ENCODE measurements around the gene PTPRZ1.

PTPRZ1 gene

GRCh38 chr7:121954803-121955202, 81.8 kb downstream of the PTPRZ1 start:
- DNase-seq (ENCODE audit: low spot score): peak; percentile 13

- DNase-seq (ENCODE audit: low spot score): no peak
These were observed 84.7 kb downstream of the PTPRZ1 start for GRCh38 chr7:121957626-121958025.

DNA sequence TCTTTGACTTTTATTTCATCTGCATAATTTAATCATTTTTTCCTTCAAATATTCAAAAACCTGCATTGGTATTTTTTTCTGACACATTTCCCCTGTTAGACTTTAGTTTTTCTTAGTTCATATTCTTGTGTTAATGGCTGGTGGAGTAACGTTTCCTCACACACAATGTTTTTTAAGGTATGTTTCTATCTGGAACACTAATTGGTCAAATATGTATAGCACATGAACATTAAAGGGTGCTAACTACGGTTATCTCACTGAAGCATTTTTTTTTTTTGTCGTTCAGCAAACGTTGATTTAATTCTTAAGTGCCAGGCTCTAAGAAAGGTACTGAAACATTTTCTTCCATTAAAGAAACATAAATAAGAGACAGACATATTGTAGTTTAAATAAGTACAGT, 87.7 kb downstream of the PTPRZ1 start:
- no peak for DNase-seq (ENCODE audit: low spot score)

DNA sequence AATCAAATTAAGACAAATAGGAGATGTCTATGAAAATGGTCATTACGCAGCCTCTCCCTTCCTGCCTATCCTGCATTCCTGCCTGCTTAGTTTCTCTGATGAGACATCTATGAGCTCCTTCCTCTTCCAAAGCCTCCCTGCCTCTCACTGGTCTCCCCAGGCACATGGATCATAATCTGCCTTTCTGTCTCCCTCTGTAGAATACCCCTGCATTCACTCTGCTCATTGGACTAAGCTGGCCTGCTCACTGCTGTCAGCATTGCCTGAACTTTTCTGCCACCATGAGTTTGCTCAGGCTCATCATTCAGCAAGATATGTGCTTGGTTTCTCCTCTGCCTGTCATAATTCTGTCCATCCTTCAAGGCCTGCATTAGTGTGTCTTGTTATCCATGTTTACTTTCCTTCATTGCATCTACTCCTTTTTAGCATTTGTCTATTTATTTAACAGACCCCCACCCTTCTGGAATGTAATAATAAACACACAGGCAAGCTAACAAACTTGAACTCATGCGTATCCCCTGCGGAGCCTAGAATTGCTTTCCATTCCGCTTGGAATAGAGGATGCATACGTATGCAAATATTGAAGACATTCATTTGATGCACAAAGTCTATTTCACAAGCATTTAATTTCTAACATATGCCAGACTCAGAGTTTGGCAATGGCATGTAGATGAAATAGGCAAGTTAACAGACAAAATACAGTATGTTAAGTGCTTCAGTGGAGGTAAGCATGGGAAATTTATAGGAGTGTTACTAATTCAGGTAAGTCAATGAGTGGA, 88.3 kb downstream of the PTPRZ1 start:
- DNase-seq (ENCODE audit: low spot score): peak; percentile 47

GRCh38 chr7:121966276-121966934, 93.4 kb downstream of the PTPRZ1 start:
- no peak for DNase-seq (ENCODE audit: low spot score)

- DNase-seq (ENCODE audit: low spot score): no peak
These were observed 94.0 kb downstream of the PTPRZ1 start for GRCh38 chr7:121966935-121967332.

DNA sequence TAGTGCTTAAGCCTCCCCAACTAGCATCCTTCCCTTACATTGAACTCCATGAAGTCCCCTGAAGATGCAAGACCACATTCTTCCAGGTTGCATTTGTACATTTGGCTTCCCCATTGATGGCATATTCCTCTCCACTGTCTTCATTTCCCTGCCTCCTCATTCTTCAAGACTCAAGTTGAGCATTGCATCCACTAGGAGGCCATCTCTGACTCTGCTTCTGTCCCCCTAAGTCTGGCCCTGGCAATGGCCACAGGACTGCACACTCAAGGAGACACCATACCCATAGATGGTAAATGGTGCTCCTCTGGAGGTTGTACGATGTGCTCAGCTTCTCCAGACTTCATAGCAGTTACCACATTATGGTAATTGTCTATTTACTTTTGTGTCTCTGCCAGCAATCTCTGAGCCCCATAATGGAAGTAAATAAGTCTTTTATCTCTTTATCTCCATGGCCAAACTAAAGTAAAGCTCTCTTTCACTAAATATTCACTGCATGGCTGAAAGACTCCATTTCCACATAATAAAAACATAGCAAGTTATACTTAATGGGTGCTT, 112.6 kb downstream of the PTPRZ1 start:
- no peak for DNase-seq (ENCODE audit: low spot score)

DNA sequence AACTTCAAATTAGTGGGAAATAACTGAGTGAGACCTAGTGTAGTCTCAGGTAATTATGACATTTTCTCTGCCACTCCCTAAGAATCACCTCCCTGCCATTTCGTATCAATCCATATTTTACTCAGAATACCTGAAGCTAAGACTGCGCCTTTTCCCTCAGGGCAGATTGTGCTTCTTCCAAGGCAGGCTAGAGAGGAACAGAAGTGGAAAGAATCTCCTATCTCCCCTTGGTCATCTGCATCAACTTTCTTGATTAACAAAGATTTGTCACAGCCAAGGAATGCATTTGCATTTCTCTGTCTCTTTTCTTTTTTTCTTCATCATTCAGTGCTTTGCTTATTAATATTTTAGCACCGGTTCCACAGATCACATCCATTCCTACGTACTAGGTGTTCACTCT, 119.1 kb downstream of the PTPRZ1 start:
- no peak for DNase-seq (ENCODE audit: low spot score)

- peak; percentile 52 for DNase-seq (ENCODE audit: low spot score)
These were observed 121.9 kb downstream of the PTPRZ1 start for GRCh38 chr7:121994625-121995410.

GRCh38 chr7:122006687-122007086, 133.7 kb downstream of the PTPRZ1 start:
- DNase-seq (ENCODE audit: low spot score): no peak

GRCh38 chr7:122010116-122010515, 137.2 kb downstream of the PTPRZ1 start:
- DNase-seq (ENCODE audit: low spot score): no peak

DNA sequence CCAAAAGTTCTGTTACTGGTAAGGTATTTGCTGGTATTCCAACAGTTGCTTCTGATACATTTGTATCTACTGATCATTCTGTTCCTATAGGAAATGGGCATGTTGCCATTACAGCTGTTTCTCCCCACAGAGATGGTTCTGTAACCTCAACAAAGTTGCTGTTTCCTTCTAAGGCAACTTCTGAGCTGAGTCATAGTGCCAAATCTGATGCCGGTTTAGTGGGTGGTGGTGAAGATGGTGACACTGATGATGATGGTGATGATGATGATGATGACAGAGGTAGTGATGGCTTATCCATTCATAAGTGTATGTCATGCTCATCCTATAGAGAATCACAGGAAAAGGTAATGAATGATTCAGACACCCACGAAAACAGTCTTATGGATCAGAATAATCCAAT, 140.1 kb downstream of the PTPRZ1 start:
- DNase-seq (ENCODE audit: low spot score): no peak

GRCh38 chr7:122013630-122014029, 140.7 kb downstream of the PTPRZ1 start:
- DNase-seq (ENCODE audit: low spot score): no peak

GRCh38 chr7:122014697-122015096, 141.7 kb downstream of the PTPRZ1 start:
- no peak for DNase-seq (ENCODE audit: low spot score)

GRCh38 chr7:122018032-122018431, 145.1 kb downstream of the PTPRZ1 start:
- DNase-seq (ENCODE audit: low spot score): no peak

DNA sequence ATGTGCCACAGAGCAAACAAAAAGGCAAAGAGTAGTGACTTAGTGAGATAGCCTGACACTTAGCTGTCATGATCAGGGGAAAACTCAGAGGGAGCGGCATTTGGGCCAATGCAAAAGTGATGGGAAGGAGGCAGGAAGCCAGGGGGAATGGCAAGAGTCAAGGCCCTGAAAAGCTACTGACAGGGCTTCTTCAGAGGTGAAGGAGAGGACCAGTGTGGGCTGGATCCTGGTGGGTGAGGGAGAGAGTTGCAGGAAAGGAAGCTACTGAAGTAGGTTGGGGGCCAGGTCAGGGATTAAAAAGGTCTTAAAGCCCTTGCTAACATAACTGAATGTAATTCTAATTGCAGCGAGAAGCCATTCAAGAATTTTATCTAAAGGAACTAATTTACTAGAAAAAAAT, 154.1 kb downstream of the PTPRZ1 start:
- DNase-seq (ENCODE audit: low spot score): no peak

DNA sequence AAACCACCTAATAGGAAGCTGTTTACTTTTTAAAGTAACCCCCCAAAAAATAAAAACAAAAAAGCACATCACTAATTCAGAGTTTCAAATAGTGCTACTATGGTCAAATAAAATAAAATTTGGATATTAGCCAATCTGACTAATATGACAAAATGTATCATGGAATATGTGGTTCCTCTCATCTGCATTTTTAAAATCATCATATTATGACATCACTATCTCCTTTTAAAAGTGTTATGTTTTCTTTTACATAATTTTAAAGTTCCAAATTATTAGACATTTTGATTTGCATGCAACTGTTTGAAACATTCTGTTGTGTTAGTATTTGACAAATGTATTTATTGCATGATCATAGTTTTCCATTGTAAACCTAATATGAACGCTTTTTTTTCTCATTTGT, 160.7 kb downstream of the PTPRZ1 start:
- no peak for DNase-seq (ENCODE audit: low spot score)

- DNase-seq (ENCODE audit: low spot score): no peak
These were observed 162.9 kb downstream of the PTPRZ1 start for GRCh38 chr7:122035876-122036275.

DNA sequence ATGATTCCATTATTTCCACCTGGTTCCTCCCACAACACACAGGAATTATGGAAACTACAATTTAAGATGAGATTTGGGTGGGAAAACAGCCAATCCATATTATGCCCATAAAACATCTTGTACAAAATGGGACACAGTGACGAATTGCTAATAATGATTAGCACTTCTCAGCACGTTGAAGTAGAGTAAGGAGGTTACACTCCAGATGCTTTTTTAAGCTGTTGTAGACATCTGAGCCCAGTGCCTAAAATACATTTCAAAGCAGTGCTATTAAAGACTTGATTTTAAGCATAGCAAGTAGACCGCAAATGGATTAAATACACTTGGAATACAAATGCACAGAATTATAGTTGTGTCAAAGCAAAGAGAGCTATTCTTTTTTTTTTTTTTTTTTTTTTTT, 165.2 kb downstream of the PTPRZ1 start:
- no peak for DNase-seq (ENCODE audit: low spot score)

- no peak for DNase-seq (ENCODE audit: low spot score)
These were observed 165.9 kb downstream of the PTPRZ1 start for GRCh38 chr7:122038904-122039303.

GRCh38 chr7:122040147-122040546, 167.2 kb downstream of the PTPRZ1 start:
- no peak for DNase-seq (ENCODE audit: low spot score)

GRCh38 chr7:122046402-122046801, 173.4 kb downstream of the PTPRZ1 start:
- DNase-seq (ENCODE audit: low spot score): no peak

DNA sequence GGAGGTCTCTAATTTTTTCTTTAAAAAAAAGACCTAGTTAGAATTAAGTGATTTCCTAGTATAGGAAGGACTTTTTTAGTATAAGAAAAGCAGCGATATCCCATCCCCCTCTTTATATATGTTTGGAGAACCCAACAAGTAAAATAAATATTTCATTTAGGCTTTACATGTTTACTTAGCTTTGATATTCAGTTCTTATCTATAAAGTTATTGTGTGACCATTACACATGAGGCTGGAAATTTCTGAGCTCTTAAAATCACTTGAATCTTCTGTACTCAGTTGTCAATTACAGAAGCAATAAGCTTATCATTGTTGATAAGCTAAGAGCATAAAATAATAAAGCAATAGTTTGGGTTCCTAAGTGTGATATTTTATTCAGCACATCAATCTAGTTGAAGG, 181.4 kb downstream of the PTPRZ1 start:
- no peak for DNase-seq (ENCODE audit: low spot score)
